GM23248 (cell line): ENCODE data around the gene ELMO3. TPM values are rescaled to one million over a fixed set of nuclear protein-coding genes. Genes with fewer than 3 reads are reported as not detected.
A peak's percentile ranks its signal among the peaks of the same experiment; 100 is the strongest.

ENCODE experiments used
- DNase-seq: peaks from one replicate; pipeline ENCODE4 v3.0.0-alpha.2; 2015
- H2AFZ ChIP-seq: fragments of 200-600 bp; sonication (generic); 2 replicates; pipeline ENCODE4 v1.6.1; 2016; ENCODE audit warnings: antibody characterized with exemption
- H3F3A ChIP-seq: fragments of 200-600 bp; sonication (generic); 2 replicates; pipeline ENCODE4 v1.6.1; 2016; ENCODE audit warnings: mild to moderate bottlenecking, antibody characterized with exemption, mixed run types; ENCODE audit not compliant: insufficient read depth
- H3K27ac ChIP-seq: fragments of 200-600 bp; sonication (generic); 2 replicates; pipeline ENCODE4 v1.5.1; 2016; ENCODE audit warnings: mild to moderate bottlenecking
- H3K27me3 ChIP-seq: fragments of 200-600 bp; sonication (generic); replicated peaks from 2 replicates; pipeline ENCODE4 v1.6.1; 2016; ENCODE audit warnings: mild to moderate bottlenecking; ENCODE audit not compliant: insufficient read depth
- H3K36me3 ChIP-seq: fragments of 200-600 bp; sonication (generic); 2 replicates; pipeline ENCODE4 v1.6.1; 2016; ENCODE audit warnings: low read depth, mild to moderate bottlenecking
- H3K4me1 ChIP-seq: fragments of 200-600 bp; sonication (generic); 2 replicates; pipeline ENCODE4 v1.6.1; 2016; ENCODE audit warnings: mild to moderate bottlenecking; ENCODE audit not compliant: insufficient read depth
- H3K4me2 ChIP-seq: fragments of 200-600 bp; sonication (generic); one replicate; pipeline ENCODE4 v1.6.1; 2016; ENCODE audit warnings: mild to moderate bottlenecking; ENCODE audit not compliant: unreplicated experiment
- H3K4me3 ChIP-seq: fragments of 200-600 bp; sonication (generic); 2 replicates; pipeline ENCODE4 v1.5.1; 2016; ENCODE audit warnings: mild to moderate bottlenecking
- H3K79me2 ChIP-seq: fragments of 200-600 bp; sonication (generic); 2 replicates; pipeline ENCODE4 v1.6.1; 2016; ENCODE audit warnings: mild to moderate bottlenecking; ENCODE audit not compliant: insufficient read depth
- H3K9ac ChIP-seq: fragments of 200-600 bp; sonication (generic); 2 replicates; pipeline ENCODE4 v1.6.1; 2016; ENCODE audit warnings: mild to moderate bottlenecking
- H3K9me2 ChIP-seq: fragments of 200-600 bp; sonication (generic); 2 replicates; pipeline ENCODE4 v1.6.1; 2016; ENCODE audit warnings: mixed run types, mild to moderate bottlenecking, moderate library complexity; ENCODE audit not compliant: insufficient read depth
- H3K9me3 ChIP-seq: fragments of 200-600 bp; sonication (generic); one replicate; pipeline ENCODE4 v1.6.1; 2017; ENCODE audit warnings: low read depth
- H4K20me1 ChIP-seq: fragments of 200-600 bp; sonication (generic); 2 replicates; pipeline ENCODE4 v1.6.0; 2016; ENCODE audit not compliant: insufficient read depth
- EZH2 ChIP-seq: fragments of 200-600 bp; sonication (generic); IDR thresholded peaks from 2 replicates; pipeline ENCODE4 v1.6.1; 2018; ENCODE audit warnings: antibody characterized with exemption, mild to moderate bottlenecking; ENCODE audit not compliant: insufficient read depth, poor library complexity, severe bottlenecking
- EZH2phosphoT487 ChIP-seq: fragments of 200-600 bp; sonication (generic); IDR thresholded peaks from 2 replicates; pipeline ENCODE4 v1.6.1; 2018; ENCODE audit warnings: antibody characterized with exemption, moderate library complexity, mild to moderate bottlenecking, low read depth; ENCODE audit not compliant: insufficient read depth
- WGBS, 2 experiments: methylation state at CpG; one replicate each; pipeline ENCODE4 v1.1.6; 2015 to 2017; ENCODE audit warnings: low lambda C conversion rate in 2 of 2, low coverage in 1 of 2; ENCODE audit errors: missing lambda C conversion rate in 2 of 2; 5-methylcytosine and 5-hydroxymethylcytosine counted together
- in situ Hi-C: fragments of 300-500 bp; cut with MboI; formaldehyde crosslinking; loops from 2 replicates; pipeline ENCODE4 v1.15.0; 2020
- polyA plus RNA-seq: library from polyadenylated mRNA; unstranded; fragments of >200 nt; fragmentation: Nextera tagmentation; extraction: Ambion mirVana; gene quantifications from 2 replicates; pipeline ENCODE4 v1.2.1, GENCODE V29; 2016
- total RNA-seq: library from RNA; depleted of rRNA; stranded (reverse); fragments of >200 nt; shearing (Covaris generic); gene quantifications from 2 replicates; pipeline ENCODE4 v1.2.3, GENCODE V29; 2014

The ELMO3 gene
- total and polyA plus RNA-seq, 2 experiments from 2014 or later = 1.5 TPM; not detected in 1

GRCh38 chr16:67158637-67159600, 40.0 kb upstream of the ELMO3 start:
- Histone ChIP-seq H2AFZ (peak overlapping the region; percentile 94), H3K9me2 (no peaks in the 10 kb centered on the region), H3K4me3 (peak overlapping the region; percentile 97), H3K4me1 (no peaks in the 10 kb centered on the region), H3K27me3 (no peaks in the 10 kb centered on the region), H3K27ac (peak overlapping the region; percentile 70), H3K36me3 (no peaks in the 10 kb centered on the region), H3K79me2 (0 out of 2 replicates have a peak, but pooled peaks cover 4% of the 10 kb centered on the region), H3K9ac (peak overlapping the region; percentile 91), H3F3A (peaks cover 7% of the 10 kb centered on the region; the same call in 1 of the 2 replicates), H3K4me2 (peak overlapping the region; percentile 86), H3K9me3 (no peaks in the 10 kb centered on the region), H4K20me1 (no peaks in the 10 kb centered on the region)
- WGBS, 2 experiments = 5% methylated on average over 26 to 34 of the region's 34 CpGs
- in situ Hi-C loops = loop anchor here (25.0 kb wide), 1 partner anchor 197 kb away; the partner anchor contains the start of gene CES3
- DNase-seq = peak; percentile 67
- TF ChIP-seq EZH2phosphoT487 = no peak
- no peak for TF ChIP-seq EZH2

GRCh38 chr16:67161595-67162058, 37.3 kb upstream of the ELMO3 start:
- H3K27ac ChIP-seq = no peak overlapping the region
- no peak overlapping the region for H3K4me3 ChIP-seq
- H3K9me3 ChIP-seq = no peaks in the 10 kb centered on the region
- no peak for TF ChIP-seq EZH2
- TF ChIP-seq EZH2phosphoT487 = no peak
- peaks cover 7% of the 10 kb centered on the region; the same call in 1 of the 2 replicates for H3F3A ChIP-seq
- no peak overlapping the region for H2AFZ ChIP-seq
- 0 out of 2 replicates have a peak, but pooled peaks cover 4% of the 10 kb centered on the region for H3K79me2 ChIP-seq
- peak overlapping the region; percentile 86 for H3K4me2 ChIP-seq
- no peaks in the 10 kb centered on the region for H4K20me1 ChIP-seq
- H3K9me2 ChIP-seq = no peaks in the 10 kb centered on the region
- DNase-seq = no peak
- H3K27me3 ChIP-seq = no peaks in the 10 kb centered on the region
- H3K4me1 ChIP-seq = no peaks in the 10 kb centered on the region
- in situ Hi-C loops = loop anchor here (25.0 kb wide), 1 partner anchor 199 kb away; the partner anchor contains the start of gene CES3
- no peak overlapping the region; the same call in 1 of the 2 replicates for H3K9ac ChIP-seq
- 67 to 72% methylated on average over 24 to 25 of the region's 25 CpGs for WGBS, 2 experiments
- no peaks in the 10 kb centered on the region for H3K36me3 ChIP-seq

GRCh38 chr16:67162506-67163163, 36.3 kb upstream of the ELMO3 start:
- H3K4me2 ChIP-seq = no peak overlapping the region
- DNase-seq = no peak
- H3K27ac ChIP-seq = no peak overlapping the region
- in situ Hi-C loops = loop anchor here (25.0 kb wide), 1 partner anchor 200 kb away; the partner anchor contains the start of gene CES3
- H3K9me2 ChIP-seq = no peaks in the 10 kb centered on the region
- H3K9me3 ChIP-seq = no peaks in the 10 kb centered on the region
- peaks cover 7% of the 10 kb centered on the region; the same call in 1 of the 2 replicates for H3F3A ChIP-seq
- TF ChIP-seq EZH2 = no peak
- no peak overlapping the region for H3K4me3 ChIP-seq
- no peaks in the 10 kb centered on the region for H3K36me3 ChIP-seq
- no peaks in the 10 kb centered on the region for H4K20me1 ChIP-seq
- H3K9ac ChIP-seq = no peak overlapping the region
- no peaks in the 10 kb centered on the region for H3K4me1 ChIP-seq
- H3K79me2 ChIP-seq = 0 out of 2 replicates have a peak, but pooled peaks cover 4% of the 10 kb centered on the region
- WGBS, 2 experiments = 93% methylated on average over 42 to 44 of the region's 44 CpGs
- no peak overlapping the region for H2AFZ ChIP-seq
- H3K27me3 ChIP-seq = no peaks in the 10 kb centered on the region
